Transverse colon (tissue), 3 donors: Measurements from ENCODE around the gene LILRA5.

Experiments used
- CTCF ChIP-seq, 5 experiments: fragments of 200-600 bp in 3 of 5; fragments of 450-650 bp in 2 of 5; sonication (generic) in 3 of 5; IDR thresholded peaks; 1 replicate in 2 of 5; 2 replicates in 3 of 5; pipeline ENCODE4 v1.5.1; 2016 to 2017; ENCODE audit warnings: antibody characterized with exemption in 5 of 5, inconsistent platforms in 3 of 5, mild to moderate bottlenecking in 2 of 5, moderate library complexity in 1 of 5
- EP300 ChIP-seq: sonication (generic); formaldehyde crosslinking; IDR thresholded peaks from one replicate; pipeline ENCODE4 v1.6.1; 2017; ENCODE audit warnings: antibody characterized with exemption, low read depth
- POLR2A ChIP-seq: fragments of 450-650 bp; IDR thresholded peaks from one replicate; pipeline ENCODE4 v1.6.1; 2016; ENCODE audit warnings: antibody characterized with exemption, mild to moderate bottlenecking, moderate library complexity

- no peak for TF ChIP-seq POLR2A
- no peak for TF ChIP-seq CTCF (IDR thresholded peaks at IDR 0.05)
- TF ChIP-seq EP300, result no peak
Measured at GRCh38 chr19:54352546-54352945, 39.6 kb upstream of the LILRA5 start.
